ENCODE measurements around the gene CACNG1. TPM values are rescaled to one million over a fixed set of nuclear protein-coding genes. Genes with fewer than 3 reads are reported as not detected.

CACNG1 gene
- polyA plus RNA-seq, 3 donors from 2014 or later: not detected

- Mint-ChIP-seq H3K27me3 (ENCODE audit: low read depth in 3 of 3) (peaks cover 0 to 7% (median 3%) of the 10 kb centered on the region in 3 donors), H3K9me3 (no peaks in the 10 kb centered on the region), H3K27ac (no peak overlapping the region), H3K4me3 (no peak overlapping the region), H3K36me3 (peaks cover under 1 to 17% (median 7%) of the 10 kb centered on the region in 3 donors), H3K4me1 (peaks cover 0 to 2% of the 10 kb centered on the region in 2 donors)
- DNase-seq: no peak
These were observed 18.8 kb downstream of the CACNG1 start for GRCh38 chr17:67063141-67063540.

GRCh38 chr17:67066717-67067116 is 22.4 kb downstream of the CACNG1 start:
- H3K27ac Mint-ChIP-seq: peak overlapping the region in 1 of 6 donors; percentile 17

GRCh38 chr17:67067571-67068482 is 23.5 kb downstream of the CACNG1 start:
- DNase-seq: no peak
- Mint-ChIP-seq H3K27ac (peak overlapping the region in 3 of 6 donors; percentile 33 to 57 (median 45)), H3K27me3 (ENCODE audit: low read depth in 3 of 3) (peaks cover 0 to 8% (median 3%) of the 10 kb centered on the region in 3 donors), H3K4me3 (no peak overlapping the region), H3K36me3 (peaks cover 0 to 10% (median 0%) of the 10 kb centered on the region in 3 donors), H3K9me3 (no peaks in the 10 kb centered on the region), H3K4me1 (peaks cover 2 to 12% of the 10 kb centered on the region in 2 donors)

More at GRCh38 chr17:67066717-67067116, 22.4 kb downstream of the CACNG1 start:
- no peaks in the 10 kb centered on the region for H3K9me3 Mint-ChIP-seq
- no peak for DNase-seq
- H3K27me3 Mint-ChIP-seq (ENCODE audit: low read depth in 3 of 3): peaks cover 0 to 8% (median 5%) of the 10 kb centered on the region in 3 donors
- H3K4me3 Mint-ChIP-seq: no peak overlapping the region
- peaks cover 0 to 10% (median 0%) of the 10 kb centered on the region in 3 donors for H3K36me3 Mint-ChIP-seq
- peaks cover 2 to 12% of the 10 kb centered on the region in 2 donors for H3K4me1 Mint-ChIP-seq

GRCh38 chr17:67068999-67069398 is 24.6 kb downstream of the CACNG1 start:
- H3K9me3 Mint-ChIP-seq: no peaks in the 10 kb centered on the region
- peak overlapping the region in 2 of 6 donors; percentile 55 to 76 for H3K27ac Mint-ChIP-seq
- no peak for DNase-seq
- H3K36me3 Mint-ChIP-seq: peaks cover 0 to 10% (median 0%) of the 10 kb centered on the region in 3 donors
- H3K4me3 Mint-ChIP-seq: no peak overlapping the region
- peaks cover 2 to 12% of the 10 kb centered on the region in 2 donors for H3K4me1 Mint-ChIP-seq
- H3K27me3 Mint-ChIP-seq (ENCODE audit: low read depth in 3 of 3): peaks cover 0 to 3% (median 3%) of the 10 kb centered on the region in 3 donors

GRCh38 chr17:67069603-67070136 is 25.3 kb downstream of the CACNG1 start:
- Mint-ChIP-seq H3K4me3 (no peak overlapping the region), H3K36me3 (peaks cover 0 to 10% (median 0%) of the 10 kb centered on the region in 3 donors), H3K4me1 (peaks cover 2 to 12% of the 10 kb centered on the region in 2 donors), H3K9me3 (no peaks in the 10 kb centered on the region), H3K27ac (peak overlapping the region in 1 of 6 donors; percentile 76), H3K27me3 (ENCODE audit: low read depth in 3 of 3) (peaks cover 0 to 3% (median 3%) of the 10 kb centered on the region in 3 donors)
- no peak for DNase-seq

- Mint-ChIP-seq H3K4me1 (peaks cover 2 to 12% of the 10 kb centered on the region in 2 donors), H3K9me3 (no peaks in the 10 kb centered on the region), H3K4me3 (no peak overlapping the region), H3K36me3 (peaks cover 0 to 15% (median 7%) of the 10 kb centered on the region in 3 donors), H3K27ac (peak overlapping the region in 1 of 6 donors; percentile 20), H3K27me3 (ENCODE audit: low read depth in 3 of 3) (peaks cover 0 to 3% (median 2%) of the 10 kb centered on the region in 3 donors)
- DNase-seq: no peak
These were observed 27.2 kb downstream of the CACNG1 start for GRCh38 chr17:67071595-67071994.

GRCh38 chr17:67072885-67073284 is 28.5 kb downstream of the CACNG1 start:
- Mint-ChIP-seq H3K9me3 (no peaks in the 10 kb centered on the region), H3K27ac (no peak overlapping the region), H3K27me3 (ENCODE audit: low read depth in 3 of 3) (peaks cover 0 to 3% (median 1%) of the 10 kb centered on the region in 3 donors), H3K4me1 (peaks cover 2 to 12% of the 10 kb centered on the region in 2 donors), H3K4me3 (no peak overlapping the region), H3K36me3 (peaks cover 0 to 15% (median 12%) of the 10 kb centered on the region in 3 donors)
- no peak for DNase-seq

GRCh38 chr17:67074781-67075180 is 30.4 kb downstream of the CACNG1 start:
- Mint-ChIP-seq H3K36me3 (peaks cover 0 to 25% (median 12%) of the 10 kb centered on the region in 3 donors), H3K4me3 (peak overlapping the region in 1 of 5 donors; percentile 2), H3K27me3 (ENCODE audit: low read depth in 3 of 3) (peaks cover 0 to 1% (median 0%) of the 10 kb centered on the region in 3 donors), H3K9me3 (no peaks in the 10 kb centered on the region), H3K4me1 (peaks cover 7 to 20% of the 10 kb centered on the region in 2 donors), H3K27ac (peak overlapping the region in 2 of 6 donors; percentile 6 to 39)
- no peak for DNase-seq

- no peak overlapping the region for H3K4me3 Mint-ChIP-seq
- peaks cover 15 to 30% of the 10 kb centered on the region in 2 donors for H3K4me1 Mint-ChIP-seq
- H3K27me3 Mint-ChIP-seq (ENCODE audit: low read depth in 3 of 3): no peaks in the 10 kb centered on the region
- DNase-seq: no peak
- peaks cover 0 to 22% (median 12%) of the 10 kb centered on the region in 3 donors for H3K36me3 Mint-ChIP-seq
- no peak overlapping the region for H3K27ac Mint-ChIP-seq
- H3K9me3 Mint-ChIP-seq: no peaks in the 10 kb centered on the region
These were observed 31.9 kb downstream of the CACNG1 start for GRCh38 chr17:67076290-67076689.

GRCh38 chr17:67078292-67078691 is 33.9 kb downstream of the CACNG1 start:
- Mint-ChIP-seq H3K9me3 (no peaks in the 10 kb centered on the region), H3K4me1 (peaks cover 25 to 42% of the 10 kb centered on the region in 2 donors), H3K27ac (peak overlapping the region in 2 of 6 donors; percentile 0 to 64), H3K36me3 (peaks cover 0 to 15% (median 12%) of the 10 kb centered on the region in 3 donors), H3K4me3 (no peak overlapping the region), H3K27me3 (ENCODE audit: low read depth in 3 of 3) (peaks cover 0 to 2% (median 0%) of the 10 kb centered on the region in 3 donors)
- DNase-seq: no peak

- H3K4me1 Mint-ChIP-seq: peaks cover 29 to 50% of the 10 kb centered on the region in 2 donors
- DNase-seq: no peak
- peaks cover 0 to 19% (median 12%) of the 10 kb centered on the region in 3 donors for H3K36me3 Mint-ChIP-seq
- no peaks in the 10 kb centered on the region for H3K9me3 Mint-ChIP-seq
- H3K27ac Mint-ChIP-seq: peak overlapping the region in 2 of 6 donors; percentile 12 to 64
- peaks cover 0 to 2% (median 0%) of the 10 kb centered on the region in 3 donors for H3K27me3 Mint-ChIP-seq (ENCODE audit: low read depth in 3 of 3)
- no peak overlapping the region for H3K4me3 Mint-ChIP-seq
These were observed 35.1 kb downstream of the CACNG1 start for GRCh38 chr17:67079491-67079890.

- Mint-ChIP-seq H3K4me1 (peaks cover 31 to 55% of the 10 kb centered on the region in 2 donors), H3K27me3 (ENCODE audit: low read depth in 3 of 3) (peaks cover 0 to 4% (median 0%) of the 10 kb centered on the region in 3 donors), H3K9me3 (no peaks in the 10 kb centered on the region), H3K27ac (peak overlapping the region in 5 of 6 donors; percentile 35 to 76 (median 66)), H3K4me3 (no peak overlapping the region), H3K36me3 (peaks cover 4 to 21% (median 12%) of the 10 kb centered on the region in 3 donors)
- DNase-seq: no peak
These were observed 36.5 kb downstream of the CACNG1 start for GRCh38 chr17:67080804-67081203.

- Mint-ChIP-seq H3K27me3 (ENCODE audit: low read depth in 3 of 3) (peaks cover 0 to 4% (median 2%) of the 10 kb centered on the region in 3 donors), H3K27ac (peak overlapping the region; percentile 14 to 81 (median 65)), H3K4me1 (peaks cover 34 to 66% of the 10 kb centered on the region in 2 donors), H3K36me3 (peaks cover 7 to 26% (median 13%) of the 10 kb centered on the region in 3 donors), H3K9me3 (no peaks in the 10 kb centered on the region), H3K4me3 (peak overlapping the region; percentile 2 to 64 (median 38))
- DNase-seq: peak in 2 of 3 donors; percentile 5 to 10
These were observed 37.8 kb downstream of the CACNG1 start for GRCh38 chr17:67082107-67082506.

All from immature natural killer cell (primary cell).